IMR-90 (cell line): ENCODE results near the gene GNL2. TPM values are rescaled to one million over a fixed set of nuclear protein-coding genes. Genes with fewer than 3 reads are reported as not detected.
"Not testable (repeated sequence)": the region's sequence is repeated elsewhere in the genome, so short reads cannot be mapped to it uniquely, and the experiment has no call there.

Source experiments
- ATAC-seq: fragments of 200-7000 bp; cut with Tn5 transposase; 2 replicates; pipeline ENCODE4 v1.9.1; 2020; ENCODE audit warnings: low read depth, mild to moderate bottlenecking, moderate library complexity
- BruUV-seq: library from RNA; stranded (reverse); fragments of 400-500 nt; replicated peaks from 2 replicates; lab custom pipeline; 2021; lab: Mats Ljungman, UMichigan
- CTCF ChIA-PET: fragments of 300-600 bp; formaldehyde crosslinking; extraction: SDS; loops from one replicate; lab custom pipeline; 2021; ENCODE audit warnings: antibody characterized with exemption; lab: Yijun Ruan, JAX
- POLR2A ChIA-PET: fragments of 300-600 bp; sonication (Branson Sonifier 250); formaldehyde crosslinking; loops from one replicate; lab custom pipeline; 2022; ENCODE audit warnings: antibody characterized with exemption; ENCODE audit not compliant: unreplicated experiment; lab: Charles Lee
- DNase-seq: peaks from one replicate; pipeline ENCODE4 v3.0.0; 2013
- H2AFZ ChIP-seq: replicated peaks from 2 replicates; pipeline ENCODE3; 2013; ENCODE audit warnings: low read length, mild to moderate bottlenecking; ENCODE audit not compliant: poor library complexity
- H2AK5ac ChIP-seq: 2 replicates; pipeline ENCODE4 v1.6.1; 2013; ENCODE audit warnings: low read depth, low read length, inconsistent platforms
- H2AK9ac ChIP-seq: replicated peaks from 2 replicates; pipeline ENCODE3; 2013; ENCODE audit warnings: mild to moderate bottlenecking, low read depth, low read length, moderate library complexity; ENCODE audit not compliant: poor library complexity
- H2BK120ac ChIP-seq: 2 replicates; pipeline ENCODE4 v1.6.1; 2013; ENCODE audit warnings: low read depth, low read length, inconsistent platforms
- H2BK15ac ChIP-seq: 3 replicates; pipeline ENCODE4 v1.6.1; 2013; ENCODE audit warnings: low read depth, low read length, inconsistent platforms
- H2BK20ac ChIP-seq: 2 replicates; pipeline ENCODE4 v1.6.1; 2013; ENCODE audit warnings: low read depth, mild to moderate bottlenecking, inconsistent platforms, low read length, moderate library complexity
- H2BK5ac ChIP-seq: 2 replicates; pipeline ENCODE4 v1.6.1; 2013; ENCODE audit warnings: mild to moderate bottlenecking, low read depth, low read length, inconsistent platforms; ENCODE audit not compliant: poor library complexity, severe bottlenecking
- H3K14ac ChIP-seq: replicated peaks from 2 replicates; pipeline ENCODE4 v1.6.1; 2013; ENCODE audit warnings: low read depth, low read length, inconsistent platforms
- H3K18ac ChIP-seq: 2 replicates; pipeline ENCODE4 v1.6.1; 2013; ENCODE audit warnings: low read depth, low read length, control low read depth
- H3K23ac ChIP-seq: 2 replicates; pipeline ENCODE4 v1.6.1; 2013; ENCODE audit warnings: low read depth, low read length, inconsistent platforms
- H3K27ac ChIP-seq: 2 replicates; pipeline ENCODE4 v1.5.1; 2013; ENCODE audit warnings: mild to moderate bottlenecking, control low read depth, low read length; ENCODE audit not compliant: insufficient read depth
- H3K27me3 ChIP-seq: 2 replicates; pipeline ENCODE4 v1.6.1; 2013; ENCODE audit warnings: low read length; ENCODE audit not compliant: control insufficient read depth, insufficient read depth
- H3K36me3 ChIP-seq: 2 replicates; pipeline ENCODE4 v1.6.1; 2013; ENCODE audit warnings: low read length, mixed read lengths; ENCODE audit not compliant: control insufficient read depth, insufficient read depth
- H3K4ac ChIP-seq: 2 replicates; pipeline ENCODE4 v1.6.1; 2013; ENCODE audit warnings: low read depth, low read length, inconsistent platforms
- H3K4me1 ChIP-seq: 2 replicates; pipeline ENCODE4 v1.6.1; 2013; ENCODE audit warnings: low read length, mixed read lengths; ENCODE audit not compliant: control insufficient read depth, insufficient read depth
- H3K4me2 ChIP-seq: 2 replicates; pipeline ENCODE4 v1.6.1; 2013; ENCODE audit warnings: low read depth, mild to moderate bottlenecking, control low read depth, low read length, moderate library complexity
- H3K4me3 ChIP-seq: 2 replicates; pipeline ENCODE4 v1.5.1; 2013; ENCODE audit warnings: low read depth, mild to moderate bottlenecking, control low read depth, low read length, moderate library complexity; ENCODE audit not compliant: insufficient read depth
- H3K56ac ChIP-seq: 2 replicates; pipeline ENCODE4 v1.6.1; 2013; ENCODE audit warnings: low read length, inconsistent platforms; ENCODE audit not compliant: insufficient read depth; ENCODE audit errors: extremely low read depth
- H3K79me1 ChIP-seq, 2 experiments: 2 replicates each; pipeline ENCODE4 v1.6.1; 2013; ENCODE audit warnings: low read length in 2 of 2, inconsistent platforms in 1 of 2, low read depth in 1 of 2
- H3K9ac ChIP-seq: 2 replicates; pipeline ENCODE4 v1.6.1; 2013; ENCODE audit warnings: low read depth, low read length, control low read depth
- H3K9me1 ChIP-seq: 2 replicates; pipeline ENCODE4 v1.6.1; 2013; ENCODE audit warnings: low read length, inconsistent platforms; ENCODE audit not compliant: insufficient read depth
- H3K9me3 ChIP-seq: 2 replicates; pipeline ENCODE4 v1.6.1; 2013; ENCODE audit warnings: low read length; ENCODE audit not compliant: control insufficient read depth, insufficient read depth
- H4K20me1 ChIP-seq: 2 replicates; pipeline ENCODE4 v1.6.1; 2013; ENCODE audit warnings: low read length, inconsistent platforms; ENCODE audit not compliant: insufficient read depth
- H4K5ac ChIP-seq: 2 replicates; pipeline ENCODE4 v1.6.1; 2013; ENCODE audit warnings: mild to moderate bottlenecking, low read depth, low read length, control low read depth
- H4K8ac ChIP-seq, 2 experiments: 2 replicates each; pipeline ENCODE4 v1.6.1; 2013; ENCODE audit warnings: low read depth in 2 of 2, low read length in 2 of 2, control low read depth in 1 of 2, inconsistent platforms in 1 of 2
- H4K91ac ChIP-seq: 2 replicates; pipeline ENCODE4 v1.6.1; 2013; ENCODE audit warnings: low read depth, low read length, inconsistent platforms; ENCODE audit not compliant: insufficient read depth
- BHLHE40 ChIP-seq: fragments of 150-350 bp; IDR thresholded peaks from 2 replicates; pipeline ENCODE4 v1.6.1; 2016; ENCODE audit warnings: mild to moderate bottlenecking, low read depth, low read length
- CEBPB ChIP-seq: IDR thresholded peaks from 2 replicates; pipeline ENCODE4 v1.6.1; 2012; ENCODE audit warnings: low read depth, low read length, improper control_type of control experiment
- CHD1 ChIP-seq: IDR thresholded peaks from 2 replicates; pipeline ENCODE4 v1.6.1; 2012; ENCODE audit warnings: low read depth, low read length, improper control_type of control experiment
- MAZ ChIP-seq: IDR thresholded peaks from 2 replicates; pipeline ENCODE4 v1.6.1; 2012; ENCODE audit warnings: low read depth, mild to moderate bottlenecking, low read length, improper control_type of control experiment, moderate library complexity, borderline replicate concordance
- RAD21 ChIP-seq: IDR thresholded peaks from 2 replicates; pipeline ENCODE4 v1.6.1; 2012; ENCODE audit warnings: low read length, improper control_type of control experiment
- RFX5 ChIP-seq: IDR thresholded peaks from 2 replicates; pipeline ENCODE4 v1.8.0; 2012; ENCODE audit warnings: low read depth, mild to moderate bottlenecking, low read length, moderate library complexity
- WGBS, 2 experiments: methylation state at CpG; one replicate each; pipeline versions ENCODE4 v1.1.5 to v1.1.7; 2013; ENCODE audit warnings: missing lambda C conversion rate in 2 of 2; ENCODE audit not compliant: insufficient read length in 1 of 2; ENCODE audit errors: extremely low coverage in 2 of 2; 5-methylcytosine and 5-hydroxymethylcytosine counted together
- dilution Hi-C: fragments of 300-500 bp; cut with HindIII; formaldehyde crosslinking; loops from one replicate; pipeline ENCODE4 v1.14.3; 2018; ENCODE audit warnings: low sequenced_read_pairs; ENCODE audit not compliant: unreplicated experiment
- in situ Hi-C: fragments of 300-500 bp; cut with MboI; formaldehyde crosslinking; loops from 3 replicates; pipeline ENCODE4 v1.14.3; 2019; ENCODE audit warnings: low sequenced_read_pairs, inconsistent platforms, mixed read lengths
- intact Hi-C: fragments of 100-400 bp; cut with micrococcal nuclease; formaldehyde crosslinking; loops from 2 replicates; pipeline ENCODE4 v1.10.0; 2022
- polyA plus RNA-seq, 3 experiments: library from polyadenylated mRNA; depleted of rRNA; stranded (reverse); fragments of >200 nt; gene quantifications; 2 replicates each; pipeline ENCODE4 v1.2.3, GENCODE V29; 2012; ENCODE audit warnings: low replicate concordance in 1 of 3
- total RNA-seq: library from RNA; depleted of rRNA; stranded (reverse); fragments of >200 nt; gene quantifications from 2 replicates; pipeline ENCODE4 v1.2.3, GENCODE V29; 2012
- TF ChIP-seq, protein P1 (sequence below): fragments of 150-350 bp; IDR thresholded peaks from 2 replicates; pipeline ENCODE4 v1.6.1; 2016; ENCODE audit warnings: low read depth, mild to moderate bottlenecking, low read length, moderate library complexity, borderline replicate concordance

The GNL2 gene
- total and polyA plus RNA-seq, 2 of the 4 experiments (the other 2 are of a cell fraction) = 42.9 to 77.4 TPM

DNA sequence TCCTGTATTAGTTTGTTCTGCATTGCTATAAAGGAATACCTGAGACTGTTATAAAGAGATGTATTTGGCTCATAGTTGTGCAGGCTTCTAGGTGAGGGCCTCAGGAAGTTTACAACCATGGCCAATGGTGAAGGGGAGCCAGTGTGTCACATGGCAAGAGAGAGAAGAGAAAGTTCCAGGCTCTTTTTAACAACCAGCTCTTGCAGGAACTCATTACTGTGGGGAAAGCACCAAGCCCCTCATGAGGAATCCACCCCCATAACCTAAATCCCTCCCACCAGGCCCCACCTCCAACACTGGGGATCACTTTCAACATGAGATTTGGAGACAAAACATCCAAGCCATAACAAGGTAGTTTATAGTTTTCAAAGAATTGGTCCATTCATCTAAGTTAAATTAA, 76.1 kb downstream of the GNL2 start:
- no peak overlapping the region for H3K4me3 ChIP-seq
- no peak overlapping the region for H3K18ac ChIP-seq
- no peak overlapping the region for H3K4ac ChIP-seq
- ChIA-PET POLR2A (no interaction called here), CTCF (no interaction called here)
- no peak overlapping the region for H3K14ac ChIP-seq
- no TSS peak for BruUV-seq
- no peak overlapping the region for H2BK20ac ChIP-seq
- H4K8ac ChIP-seq = no peak overlapping the region
- H2BK120ac ChIP-seq = no peak overlapping the region
- H4K20me1 ChIP-seq = no peaks in the 10 kb centered on the region
- H3K27me3 ChIP-seq = no peaks in the 10 kb centered on the region
- H3K36me3 ChIP-seq = no peaks in the 10 kb centered on the region
- H2AK5ac ChIP-seq = no peak overlapping the region
- TF ChIP-seq RFX5 (no peak), RAD21 (no peak), MAZ (no peak), BHLHE40 (no peak), CEBPB (no peak), CHD1 (no peak)
- TF ChIP-seq, protein P1, sequence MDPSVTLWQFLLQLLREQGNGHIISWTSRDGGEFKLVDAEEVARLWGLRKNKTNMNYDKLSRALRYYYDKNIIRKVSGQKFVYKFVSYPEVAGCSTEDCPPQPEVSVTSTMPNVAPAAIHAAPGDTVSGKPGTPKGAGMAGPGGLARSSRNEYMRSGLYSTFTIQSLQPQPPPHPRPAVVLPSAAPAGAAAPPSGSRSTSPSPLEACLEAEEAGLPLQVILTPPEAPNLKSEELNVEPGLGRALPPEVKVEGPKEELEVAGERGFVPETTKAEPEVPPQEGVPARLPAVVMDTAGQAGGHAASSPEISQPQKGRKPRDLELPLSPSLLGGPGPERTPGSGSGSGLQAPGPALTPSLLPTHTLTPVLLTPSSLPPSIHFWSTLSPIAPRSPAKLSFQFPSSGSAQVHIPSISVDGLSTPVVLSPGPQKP = no peak
- H2BK15ac ChIP-seq = no peak overlapping the region
- no peak overlapping the region for H3K4me2 ChIP-seq
- no peak overlapping the region for H3K27ac ChIP-seq
- no peak overlapping the region for H3K56ac ChIP-seq
- in situ Hi-C loops (no loop called here), dilution Hi-C loops (no loop called here), intact Hi-C loops (no loop called here)
- H2AK9ac ChIP-seq = no peak overlapping the region
- H4K91ac ChIP-seq = no peak overlapping the region
- H3K23ac ChIP-seq = no peak overlapping the region
- peaks cover 2% of the 10 kb centered on the region; the same call in 1 of the 2 replicates for H3K4me1 ChIP-seq
- H3K9me3 ChIP-seq = no peaks in the 10 kb centered on the region
- H2BK5ac ChIP-seq = no peak overlapping the region
- ATAC-seq = no peak
- H2AFZ ChIP-seq = no peak overlapping the region
- no peak for DNase-seq
- H3K9me1 ChIP-seq = no peaks in the 10 kb centered on the region
- no peak overlapping the region for H3K9ac ChIP-seq
- no peaks in the 10 kb centered on the region for H3K79me1 ChIP-seq
- H4K5ac ChIP-seq = no peak overlapping the region

DNA sequence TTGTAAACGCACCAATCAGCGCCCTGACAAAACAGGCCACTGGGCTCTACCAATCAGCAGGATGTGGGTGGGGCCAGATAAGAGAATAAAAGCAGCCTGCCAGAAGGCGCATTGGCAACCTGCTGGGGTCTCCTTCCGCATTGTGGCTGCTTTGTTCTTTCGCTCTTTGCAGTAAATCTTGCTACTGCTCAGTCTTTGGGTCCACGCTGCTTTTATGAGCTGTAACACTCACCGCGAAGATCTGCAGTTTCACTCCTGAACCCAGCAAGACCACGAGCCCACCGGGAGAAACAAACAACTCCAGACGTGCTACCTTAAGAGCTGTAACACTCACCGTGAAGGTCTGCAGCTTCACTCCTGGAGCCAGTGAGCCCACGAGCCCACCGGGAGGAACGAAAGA, 76.8 kb downstream of the GNL2 start:
- H3K27me3 ChIP-seq = not testable (repeated sequence)

More for the DNA sequence above, 76.8 kb downstream of the GNL2 start:
- H3K14ac ChIP-seq, H3K23ac ChIP-seq, H2BK20ac ChIP-seq, CTCF ChIA-PET, H3K4ac ChIP-seq, H4K91ac ChIP-seq, H3K18ac ChIP-seq, DNase-seq, H3K79me1 ChIP-seq, ATAC-seq, H3K56ac ChIP-seq, H3K9ac ChIP-seq, H3K9me3 ChIP-seq, in situ Hi-C loops, H2BK5ac ChIP-seq, H3K27ac ChIP-seq, dilution Hi-C loops, H4K5ac ChIP-seq, H4K20me1 ChIP-seq, H3K9me1 ChIP-seq, intact Hi-C loops, H3K4me3 ChIP-seq, BruUV-seq, H2BK15ac ChIP-seq, POLR2A ChIA-PET, H4K8ac ChIP-seq, H3K4me1 ChIP-seq, H2AFZ ChIP-seq, H2AK9ac ChIP-seq, H3K36me3 ChIP-seq, H2AK5ac ChIP-seq, H2BK120ac ChIP-seq, H3K4me2 ChIP-seq: not testable (repeated sequence)
- WGBS, 2 experiments = 91% methylated on average over 9 of the region's 15 CpGs; no CpG with 5 or more reads in 1 of the 2 experiments
